Stimulated activated naive CD8-positive, alpha-beta T cell treated with anti-CD3 and anti-CD28 coated beads, Interleukin-15, Interleukin-2, amounts not matched to agents 100 ng/mL and 50 ng/mL, for 24 hours (primary cell): ENCODE results near the gene ABCA12.

Experiments used
- H3K27ac Mint-ChIP-seq: one replicate; pipeline ENCODE4 v1.8.0; 2021; ENCODE audit warnings: mild to moderate bottlenecking, mixed read lengths
- H3K27me3 Mint-ChIP-seq: one replicate; pipeline ENCODE4 v1.8.0; 2021; ENCODE audit warnings: mixed read lengths
- H3K36me3 Mint-ChIP-seq: one replicate; pipeline ENCODE4 v1.8.0; 2021; ENCODE audit warnings: low read depth, mixed read lengths
- H3K4me1 Mint-ChIP-seq: one replicate; pipeline ENCODE4 v1.8.0; 2021; ENCODE audit warnings: low read depth, mixed read lengths
- H3K4me3 Mint-ChIP-seq: one replicate; pipeline ENCODE4 v1.8.0; 2021; ENCODE audit warnings: mild to moderate bottlenecking, mixed read lengths
- H3K9me3 Mint-ChIP-seq: one replicate; pipeline ENCODE4 v1.8.0; 2021; ENCODE audit warnings: mixed read lengths

The ABCA12 gene

GRCh38 chr2:215144106-215144875 is 5.9 kb upstream of the ABCA12 start:
- no peak overlapping the region for H3K27ac Mint-ChIP-seq

GRCh38 chr2:215143458-215143857 is 5.0 kb upstream of the ABCA12 start:
- Mint-ChIP-seq H3K27ac (no peak overlapping the region), H3K4me1 (no peaks in the 10 kb centered on the region), H3K27me3 (peaks cover 11% of the 10 kb centered on the region), H3K4me3 (no peak overlapping the region), H3K36me3 (no peaks in the 10 kb centered on the region), H3K9me3 (no peaks in the 10 kb centered on the region)

More at GRCh38 chr2:215144106-215144875, 5.9 kb upstream of the ABCA12 start:
- Mint-ChIP-seq H3K9me3 (no peaks in the 10 kb centered on the region), H3K4me1 (no peaks in the 10 kb centered on the region), H3K4me3 (no peak overlapping the region), H3K27me3 (peaks cover 11% of the 10 kb centered on the region), H3K36me3 (no peaks in the 10 kb centered on the region)

DNA sequence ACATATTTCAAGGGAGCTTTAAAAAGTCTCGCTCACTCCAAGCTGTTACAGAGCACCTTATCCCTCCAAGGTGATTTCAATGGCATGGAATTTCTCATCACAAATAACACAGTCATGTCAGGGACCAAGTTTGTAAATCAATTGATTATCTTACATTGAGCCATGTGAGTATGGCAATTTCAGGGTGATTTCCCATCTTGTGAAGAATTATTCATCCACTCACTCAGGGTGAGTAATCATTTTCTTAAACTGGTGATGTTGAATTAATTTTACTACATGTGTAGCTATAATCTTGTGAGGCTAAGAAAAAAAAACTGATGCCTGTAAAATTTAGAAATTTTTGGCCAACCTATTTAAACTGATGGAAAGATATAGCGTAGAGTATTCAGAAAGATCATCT is 3.3 kb upstream of the ABCA12 start:
- Mint-ChIP-seq H3K27me3 (peaks cover 11% of the 10 kb centered on the region), H3K4me3 (no peak overlapping the region), H3K9me3 (no peaks in the 10 kb centered on the region), H3K4me1 (peaks cover 2% of the 10 kb centered on the region), H3K27ac (no peak overlapping the region), H3K36me3 (no peaks in the 10 kb centered on the region)

- Mint-ChIP-seq H3K4me3 (no peak overlapping the region), H3K36me3 (no peaks in the 10 kb centered on the region), H3K27ac (no peak overlapping the region), H3K9me3 (peaks cover 4% of the 10 kb centered on the region), H3K4me1 (peaks cover 6% of the 10 kb centered on the region), H3K27me3 (peaks cover 20% of the 10 kb centered on the region)
Observed at GRCh38 chr2:215140166-215140707, 1.8 kb upstream of the ABCA12 start.

GRCh38 chr2:215137741-215138340 is 585 bp downstream of the ABCA12 start:
- no peak overlapping the region for H3K4me3 Mint-ChIP-seq
- peaks cover 4% of the 10 kb centered on the region for H3K9me3 Mint-ChIP-seq
- H3K27ac Mint-ChIP-seq, result no peak overlapping the region
- H3K36me3 Mint-ChIP-seq, result no peaks in the 10 kb centered on the region
- H3K27me3 Mint-ChIP-seq, result peaks cover 17% of the 10 kb centered on the region
- H3K4me1 Mint-ChIP-seq, result peaks cover 6% of the 10 kb centered on the region

GRCh38 chr2:215137329-215137686 is 1.1 kb downstream of the ABCA12 start:
- Mint-ChIP-seq H3K4me3 (no peak overlapping the region), H3K27ac (no peak overlapping the region), H3K9me3 (peaks cover 4% of the 10 kb centered on the region), H3K4me1 (peaks cover 6% of the 10 kb centered on the region), H3K27me3 (peaks cover 17% of the 10 kb centered on the region), H3K36me3 (no peaks in the 10 kb centered on the region)

DNA sequence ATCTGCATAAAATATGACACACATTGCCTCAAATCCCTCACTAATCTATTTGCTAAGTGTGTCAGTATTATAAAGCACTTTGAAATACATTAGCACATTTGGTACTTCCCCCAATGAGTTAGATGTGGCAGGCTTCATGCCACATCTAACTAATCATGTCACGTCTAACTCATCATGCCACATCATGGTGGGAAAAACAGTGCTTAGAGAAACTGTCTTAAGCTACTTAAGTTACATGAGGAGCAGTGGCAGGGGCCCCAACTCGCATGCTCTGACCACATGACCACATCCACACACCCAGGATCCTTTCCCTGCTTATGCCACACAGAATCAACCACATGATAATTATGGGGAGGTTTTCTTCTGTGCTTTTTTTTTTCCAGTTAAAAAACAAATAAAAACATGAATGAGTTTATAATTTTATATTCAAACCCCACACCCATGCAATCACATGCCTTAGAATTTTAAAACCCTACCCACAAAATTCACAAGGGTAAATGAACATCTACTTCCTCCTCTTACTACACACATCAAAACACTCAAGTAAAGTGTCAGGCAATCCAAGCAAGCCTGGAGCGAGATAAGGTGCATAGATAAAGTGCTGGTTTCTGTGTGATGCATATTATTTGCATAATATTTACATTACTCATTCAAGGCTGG is 1.6 kb downstream of the ABCA12 start:
- no peak overlapping the region for H3K27ac Mint-ChIP-seq
- peaks cover 17% of the 10 kb centered on the region for H3K27me3 Mint-ChIP-seq
- H3K4me3 Mint-ChIP-seq, result no peak overlapping the region
- peaks cover 6% of the 10 kb centered on the region for H3K4me1 Mint-ChIP-seq
- no peaks in the 10 kb centered on the region for H3K36me3 Mint-ChIP-seq
- H3K9me3 Mint-ChIP-seq, result peaks cover 4% of the 10 kb centered on the region

DNA sequence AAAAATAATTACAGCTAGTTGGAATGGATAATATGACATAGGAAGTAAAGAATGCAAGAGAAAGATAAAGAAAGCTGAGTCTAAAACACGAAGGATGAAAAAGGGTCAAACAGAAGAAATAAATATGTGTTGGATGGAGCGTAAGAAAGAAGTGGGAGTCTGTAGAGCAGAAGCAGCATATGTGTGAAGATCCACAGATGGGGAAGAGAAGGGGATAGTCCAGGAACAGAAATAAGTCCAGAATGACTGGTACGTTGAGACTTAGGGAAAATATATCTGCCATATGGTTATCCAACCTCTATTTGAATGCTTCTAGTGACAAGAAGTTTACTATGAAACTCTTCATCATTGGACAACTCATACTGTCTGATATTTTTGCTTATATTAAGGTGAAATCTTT is 18.0 kb downstream of the ABCA12 start:
- no peak overlapping the region for H3K27ac Mint-ChIP-seq
- H3K36me3 Mint-ChIP-seq, result no peaks in the 10 kb centered on the region
- H3K27me3 Mint-ChIP-seq, result no peaks in the 10 kb centered on the region
- H3K9me3 Mint-ChIP-seq, result peaks cover 13% of the 10 kb centered on the region
- H3K4me1 Mint-ChIP-seq, result no peaks in the 10 kb centered on the region
- H3K4me3 Mint-ChIP-seq, result no peak overlapping the region

DNA sequence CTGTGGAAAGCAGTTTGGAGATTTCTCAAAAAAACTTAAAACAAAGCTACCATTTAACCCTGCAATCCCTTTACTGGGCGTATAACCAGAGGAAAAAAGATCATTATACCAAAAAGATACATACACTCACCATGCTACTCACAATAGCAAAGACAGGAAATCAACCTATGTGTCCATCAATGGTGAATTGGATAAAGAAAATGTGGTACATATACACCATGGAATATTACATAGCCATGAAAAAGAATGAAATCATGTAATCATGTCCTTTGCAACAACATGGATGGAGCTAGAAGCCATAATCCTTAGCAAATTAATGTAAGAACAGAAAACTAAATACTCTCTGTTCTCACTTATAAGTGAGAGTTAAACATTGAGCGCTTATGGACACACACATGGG is 18.6 kb downstream of the ABCA12 start:
- peaks cover 13% of the 10 kb centered on the region for H3K9me3 Mint-ChIP-seq
- no peaks in the 10 kb centered on the region for H3K27me3 Mint-ChIP-seq
- H3K4me1 Mint-ChIP-seq, result no peaks in the 10 kb centered on the region
- no peak overlapping the region for H3K4me3 Mint-ChIP-seq
- H3K27ac Mint-ChIP-seq, result no peak overlapping the region
- no peaks in the 10 kb centered on the region for H3K36me3 Mint-ChIP-seq

- Mint-ChIP-seq H3K27me3 (no peaks in the 10 kb centered on the region), H3K4me3 (no peak overlapping the region), H3K4me1 (no peaks in the 10 kb centered on the region), H3K9me3 (no peaks in the 10 kb centered on the region), H3K27ac (no peak overlapping the region), H3K36me3 (no peaks in the 10 kb centered on the region)
Observed at GRCh38 chr2:215110918-215111317, 27.5 kb downstream of the ABCA12 start.

GRCh38 chr2:215107216-215108056 is 31.0 kb downstream of the ABCA12 start:
- Mint-ChIP-seq H3K9me3 (no peaks in the 10 kb centered on the region), H3K4me3 (no peak overlapping the region), H3K4me1 (no peaks in the 10 kb centered on the region), H3K27me3 (no peaks in the 10 kb centered on the region), H3K36me3 (no peaks in the 10 kb centered on the region), H3K27ac (no peak overlapping the region)

DNA sequence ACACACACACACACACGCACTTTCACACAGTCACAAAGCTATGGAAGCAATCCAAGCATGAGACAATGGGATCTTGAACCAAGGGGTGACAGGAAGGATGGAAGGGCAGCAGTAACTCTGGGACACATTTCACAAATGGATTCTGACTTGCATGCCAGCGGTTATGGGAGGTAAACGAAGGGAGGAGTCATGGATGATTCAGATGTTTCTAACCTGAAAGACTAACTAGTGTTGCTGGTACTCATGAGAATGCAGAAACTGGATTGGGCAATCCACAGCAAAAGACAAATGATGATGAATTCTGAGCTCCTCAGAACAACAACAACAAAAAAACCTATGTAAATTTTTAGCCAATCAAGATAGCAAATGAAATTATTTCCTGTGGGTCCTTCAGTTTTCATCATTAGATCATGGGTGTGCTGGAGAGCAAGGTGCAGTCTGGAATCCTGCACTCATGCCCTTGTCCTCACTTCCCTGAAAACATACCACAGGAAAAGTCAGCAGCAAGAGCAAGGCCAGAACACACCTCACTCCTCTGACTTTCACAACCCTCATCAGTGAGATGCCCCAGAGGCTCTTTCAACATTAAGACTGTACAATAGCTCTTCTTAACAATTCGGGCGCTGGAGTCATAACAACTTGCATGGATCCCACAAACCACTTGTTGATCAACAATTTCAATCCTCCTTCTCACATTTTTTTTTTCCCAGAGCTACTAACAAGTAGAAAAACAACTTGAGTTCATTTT is 32.6 kb downstream of the ABCA12 start:
- H3K4me1 Mint-ChIP-seq, result no peaks in the 10 kb centered on the region
- no peak overlapping the region for H3K4me3 Mint-ChIP-seq
- no peaks in the 10 kb centered on the region for H3K36me3 Mint-ChIP-seq
- H3K9me3 Mint-ChIP-seq, result no peaks in the 10 kb centered on the region
- H3K27ac Mint-ChIP-seq, result no peak overlapping the region
- no peaks in the 10 kb centered on the region for H3K27me3 Mint-ChIP-seq

DNA sequence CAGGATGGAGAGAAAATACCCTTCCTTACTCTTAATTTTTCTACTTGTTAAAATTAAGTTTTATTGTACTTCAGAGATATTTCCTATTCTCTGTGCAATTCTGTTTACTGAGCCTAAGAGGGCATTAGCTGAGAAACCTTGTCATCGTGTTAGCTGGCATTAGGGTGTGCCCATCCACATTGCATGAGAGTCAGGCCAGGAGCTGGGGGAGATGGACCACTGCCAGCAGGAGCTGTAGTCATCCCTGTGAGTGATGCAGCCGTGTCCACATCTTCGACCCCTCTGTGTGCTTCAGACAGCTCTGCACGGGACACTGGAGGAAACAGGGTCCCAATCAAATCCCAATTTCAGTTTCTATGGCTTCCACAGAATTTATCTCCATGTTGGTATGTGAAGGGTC is 34.2 kb downstream of the ABCA12 start:
- Mint-ChIP-seq H3K4me3 (no peak overlapping the region), H3K27ac (no peak overlapping the region), H3K36me3 (no peaks in the 10 kb centered on the region), H3K4me1 (no peaks in the 10 kb centered on the region), H3K27me3 (peaks cover 4% of the 10 kb centered on the region), H3K9me3 (no peaks in the 10 kb centered on the region)

DNA sequence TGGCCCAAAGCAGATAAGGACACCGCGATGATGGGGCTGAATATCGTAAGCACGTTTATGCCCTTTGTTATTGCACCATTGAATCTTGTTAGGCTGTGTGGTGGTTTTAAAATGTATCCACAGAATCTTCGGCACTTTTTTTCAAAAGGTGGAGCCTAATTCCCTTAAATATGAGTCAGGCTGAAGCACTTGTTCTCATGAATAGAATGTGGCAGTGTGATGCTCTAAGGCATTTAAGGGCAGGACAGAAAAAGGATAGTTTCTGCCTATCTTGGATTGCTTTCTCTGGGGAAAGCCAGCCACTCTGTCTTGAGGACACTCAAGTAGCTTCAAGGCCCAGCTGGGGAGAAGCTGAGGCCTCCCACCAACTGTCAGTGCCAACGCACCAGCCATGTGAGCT is 39.6 kb downstream of the ABCA12 start:
- peaks cover 4% of the 10 kb centered on the region for H3K27me3 Mint-ChIP-seq
- H3K9me3 Mint-ChIP-seq, result no peaks in the 10 kb centered on the region
- H3K36me3 Mint-ChIP-seq, result no peaks in the 10 kb centered on the region
- no peak overlapping the region for H3K27ac Mint-ChIP-seq
- H3K4me1 Mint-ChIP-seq, result no peaks in the 10 kb centered on the region
- H3K4me3 Mint-ChIP-seq, result no peak overlapping the region
